Karpas-422 (cell line): ENCODE results near the gene CES3. TPM values are rescaled to one million over a fixed set of nuclear protein-coding genes. Genes with fewer than 3 reads are reported as not detected.
A peak's percentile ranks its signal among the peaks of the same experiment; 100 is the strongest.
"Not testable (repeated sequence)": the region's sequence is repeated elsewhere in the genome, so short reads cannot be mapped to it uniquely, and the experiment has no call there.

Source experiments
- DNase-seq: peaks from one replicate; pipeline ENCODE4 v3.0.0-alpha.2; 2015
- H2AFZ ChIP-seq: fragments of 200-600 bp; sonication (generic); 2 replicates; pipeline ENCODE4 v1.6.1; 2014; ENCODE audit warnings: antibody characterized with exemption, low read length, mixed read lengths
- H3K27ac ChIP-seq: fragments of 200-600 bp; sonication (generic); 2 replicates; pipeline ENCODE4 v1.5.1; 2014; ENCODE audit warnings: mild to moderate bottlenecking, low read length, moderate library complexity
- H3K27me3 ChIP-seq: fragments of 200-600 bp; sonication (generic); 2 replicates; pipeline ENCODE4 v1.6.1; 2014; ENCODE audit warnings: low read length, mixed read lengths
- H3K36me3 ChIP-seq: fragments of 200-600 bp; sonication (generic); 2 replicates; pipeline ENCODE4 v1.6.1; 2014; ENCODE audit warnings: low read length, mixed read lengths; ENCODE audit not compliant: insufficient read depth
- H3K4me1 ChIP-seq: fragments of 200-600 bp; sonication (generic); 2 replicates; pipeline ENCODE4 v1.6.1; 2014; ENCODE audit warnings: mild to moderate bottlenecking, low read length, mixed read lengths
- H3K4me2 ChIP-seq: fragments of 200-600 bp; sonication (generic); 2 replicates; pipeline ENCODE4 v1.6.1; 2014; ENCODE audit warnings: low read length, low read depth, mild to moderate bottlenecking; ENCODE audit not compliant: poor library complexity, severe bottlenecking
- H3K4me3 ChIP-seq: fragments of 200-600 bp; sonication (generic); 2 replicates; pipeline ENCODE4 v1.5.1; 2014; ENCODE audit warnings: mild to moderate bottlenecking, antibody characterized with exemption, low read length, mixed read lengths
- H3K79me2 ChIP-seq: fragments of 200-600 bp; sonication (generic); 2 replicates; pipeline ENCODE4 v1.6.1; 2014; ENCODE audit warnings: mild to moderate bottlenecking, low read length, mixed read lengths
- H3K9ac ChIP-seq: fragments of 200-600 bp; sonication (generic); 2 replicates; pipeline ENCODE4 v1.6.0; 2014; ENCODE audit warnings: low read length
- H3K9me2 ChIP-seq: fragments of 200-600 bp; sonication (generic), shearing (Covaris generic); replicated peaks from 2 replicates; pipeline ENCODE4 v1.6.0; 2014; ENCODE audit warnings: mild to moderate bottlenecking, low read length, moderate library complexity; ENCODE audit not compliant: insufficient read depth
- H3K9me3 ChIP-seq: fragments of 300-700, 200-600 bp; sonication (generic); 2 replicates; pipeline ENCODE4 v1.6.1; 2014; ENCODE audit warnings: low read length, mixed read lengths
- H4K20me1 ChIP-seq: fragments of 200-600 bp; sonication (generic); 2 replicates; pipeline ENCODE4 v1.6.1; 2014; ENCODE audit warnings: mild to moderate bottlenecking, antibody characterized with exemption, low read length, low read depth; ENCODE audit not compliant: insufficient read depth
- total RNA-seq: library from RNA; depleted of rRNA; stranded (reverse); fragments of >200 nt; shearing (Covaris generic); gene quantifications from 2 replicates; pipeline ENCODE4 v1.2.3, GENCODE V29; 2014; ENCODE audit warnings: low replicate concordance

The CES3 gene
- total RNA-seq, 1 experiment from 2014 or later = 20.9 TPM

DNA sequence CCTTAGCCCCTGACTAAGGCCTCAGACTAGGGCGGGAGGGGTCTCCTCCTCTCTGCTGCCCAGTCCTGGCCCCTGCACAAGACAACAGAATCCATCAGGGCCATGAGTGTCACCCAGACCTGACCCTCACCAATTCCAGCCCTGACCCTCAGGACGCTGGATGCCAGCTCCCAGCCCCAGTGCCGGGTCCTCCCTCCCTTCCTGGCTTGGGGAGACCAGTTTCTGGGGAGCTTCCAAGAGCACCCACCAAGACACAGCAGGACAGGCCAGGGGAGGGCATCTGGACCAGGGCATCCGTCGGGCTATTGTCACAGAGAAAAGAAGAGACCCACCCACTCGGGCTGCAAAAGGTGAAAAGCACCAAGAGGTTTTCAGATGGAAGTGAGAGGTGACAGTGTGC lies 12.7 kb downstream of the CES3 start:
- no peak overlapping the region for H3K4me2 ChIP-seq
- DNase-seq = no peak
- no peak overlapping the region for H2AFZ ChIP-seq
- no peaks in the 10 kb centered on the region for H3K27me3 ChIP-seq
- no peaks in the 10 kb centered on the region for H3K79me2 ChIP-seq
- H3K9ac ChIP-seq = no peak overlapping the region
- no peak overlapping the region for H3K4me3 ChIP-seq
- no peaks in the 10 kb centered on the region for H3K9me2 ChIP-seq
- no peaks in the 10 kb centered on the region for H3K9me3 ChIP-seq
- H3K27ac ChIP-seq = no peak overlapping the region
- no peaks in the 10 kb centered on the region for H3K36me3 ChIP-seq
- no peaks in the 10 kb centered on the region for H4K20me1 ChIP-seq
- H3K4me1 ChIP-seq = no peaks in the 10 kb centered on the region; the same call in 1 of the 2 replicates

DNA sequence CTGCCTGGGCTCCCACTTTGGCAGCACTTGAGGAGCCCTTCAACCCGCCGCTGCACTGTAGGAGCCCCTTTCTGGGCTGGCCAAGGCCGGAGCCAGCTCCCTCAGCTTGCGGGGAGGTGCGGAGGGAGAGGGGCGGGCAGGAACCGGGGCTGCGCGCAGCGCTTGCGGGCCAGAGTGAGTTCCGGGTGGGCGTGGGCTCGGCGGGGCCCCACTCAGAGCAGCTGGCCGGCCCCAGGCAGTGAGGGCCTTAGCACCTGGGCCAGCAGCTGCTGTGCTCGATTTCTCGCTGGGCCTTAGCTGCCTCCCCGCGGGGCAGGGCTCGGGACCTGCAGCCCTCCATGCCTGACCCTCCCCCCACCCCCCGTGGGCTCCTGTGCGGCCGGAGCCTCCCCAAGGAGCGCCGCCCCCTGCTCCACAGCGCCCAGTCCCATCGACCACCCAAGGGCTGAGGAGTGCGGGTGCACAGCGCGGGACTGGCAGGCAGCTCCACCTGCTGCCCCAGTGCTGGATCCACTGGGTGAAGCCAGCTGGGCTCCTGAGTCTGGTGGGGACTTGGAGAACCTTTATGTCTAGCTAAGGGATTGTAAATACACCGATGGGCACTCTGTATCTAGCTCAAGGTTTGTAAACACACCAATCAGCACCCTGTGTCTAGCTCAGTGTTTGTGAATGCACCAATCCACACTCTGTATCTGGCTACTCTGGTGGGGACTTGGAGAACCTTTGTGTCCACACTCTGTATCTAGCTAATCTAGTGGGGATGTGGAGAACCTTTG lies 13.3 kb downstream of the CES3 start:
- not testable (repeated sequence) for H3K4me2 ChIP-seq, H3K27me3 ChIP-seq, H3K36me3 ChIP-seq, H3K4me1 ChIP-seq, H3K27ac ChIP-seq, H2AFZ ChIP-seq, H3K4me3 ChIP-seq, H3K79me2 ChIP-seq, H3K9ac ChIP-seq, H3K9me3 ChIP-seq, DNase-seq, H4K20me1 ChIP-seq, H3K9me2 ChIP-seq

DNA sequence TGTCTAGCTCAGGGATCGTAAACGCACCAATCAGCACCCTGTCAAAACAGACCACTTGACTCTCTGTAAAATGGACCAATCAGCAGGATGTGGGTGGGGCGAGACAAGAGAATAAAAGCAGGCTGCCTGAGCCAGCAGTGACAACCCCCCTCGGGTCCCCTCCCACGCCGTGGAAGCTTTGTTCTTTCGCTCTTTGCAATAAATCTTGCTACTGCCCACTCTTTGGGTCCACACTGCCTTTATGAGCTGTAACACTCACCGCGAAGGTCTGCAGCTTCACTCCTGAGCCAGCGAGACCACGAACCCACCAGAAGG lies 13.8 kb downstream of the CES3 start:
- DNase-seq = peak; percentile 64
- not testable (repeated sequence) for H3K4me3 ChIP-seq, H3K4me1 ChIP-seq

DNA sequence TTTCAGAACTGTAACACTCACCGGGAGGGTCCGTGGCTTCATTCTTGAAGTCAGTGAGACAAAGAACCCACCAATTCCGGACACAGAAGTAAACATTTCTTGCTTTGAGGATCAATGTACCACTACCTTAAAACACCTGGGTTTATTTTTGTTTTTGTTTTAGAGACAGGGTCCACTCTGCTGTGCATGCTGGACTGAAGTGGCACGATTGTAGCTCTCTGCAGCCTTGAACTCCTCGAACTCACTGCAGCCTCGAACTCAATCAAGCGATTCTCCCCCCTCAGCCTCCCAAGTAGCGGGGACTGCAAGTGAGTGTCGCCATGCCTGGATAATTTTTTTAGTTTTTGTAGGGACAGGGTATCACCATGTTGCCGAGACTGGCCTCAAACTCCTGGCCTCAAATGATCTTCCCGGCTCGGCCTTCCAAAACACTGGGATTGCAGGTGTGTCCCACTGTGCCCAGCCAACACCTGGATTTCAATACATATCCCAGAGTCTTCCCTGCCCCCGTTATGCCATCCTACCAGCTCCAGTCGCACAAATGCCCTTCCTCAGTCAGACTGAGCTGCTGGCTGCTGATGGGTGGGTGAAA lies 14.3 kb downstream of the CES3 start:
- H3K36me3 ChIP-seq = no peaks in the 10 kb centered on the region
- H3K9me3 ChIP-seq = no peaks in the 10 kb centered on the region
- no peak for DNase-seq
- no peaks in the 10 kb centered on the region for H3K27me3 ChIP-seq
- H3K79me2 ChIP-seq = no peaks in the 10 kb centered on the region
- no peak overlapping the region for H2AFZ ChIP-seq
- H3K4me3 ChIP-seq = no peak overlapping the region
- H3K4me2 ChIP-seq = no peak overlapping the region
- no peak overlapping the region for H3K27ac ChIP-seq
- no peaks in the 10 kb centered on the region for H4K20me1 ChIP-seq
- H3K4me1 ChIP-seq = peaks cover 2% of the 10 kb centered on the region
- no peaks in the 10 kb centered on the region for H3K9me2 ChIP-seq
- no peak overlapping the region for H3K9ac ChIP-seq

More for the DNA sequence above, 13.8 kb downstream of the CES3 start:
- not testable (repeated sequence) for H3K36me3 ChIP-seq, H3K4me2 ChIP-seq, H3K27me3 ChIP-seq, H3K79me2 ChIP-seq, H2AFZ ChIP-seq, H3K9me3 ChIP-seq, H3K9me2 ChIP-seq, H3K9ac ChIP-seq, H4K20me1 ChIP-seq, H3K27ac ChIP-seq

DNA sequence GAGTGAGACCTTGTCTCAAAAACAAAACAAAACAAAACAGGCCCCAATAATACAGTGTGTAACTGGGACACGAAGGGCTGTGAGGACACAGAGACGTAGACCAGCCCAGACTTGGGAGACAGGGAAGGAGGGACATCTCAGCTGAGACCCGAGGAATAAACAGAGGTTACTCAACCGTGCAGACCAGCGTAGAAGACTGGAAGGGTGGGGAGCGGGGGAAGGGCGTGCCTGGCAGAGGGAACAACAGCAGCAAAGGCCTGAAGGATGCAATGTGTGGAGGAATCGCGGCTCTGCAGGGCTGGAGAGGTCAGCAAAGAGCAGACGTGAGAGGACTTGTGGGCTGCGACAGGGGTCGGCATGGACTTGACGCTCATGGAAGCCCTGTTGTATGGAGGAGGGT lies 15.7 kb downstream of the CES3 start:
- Histone ChIP-seq H3K27me3 (no peaks in the 10 kb centered on the region), H3K9ac (no peak overlapping the region), H3K4me3 (no peak overlapping the region), H2AFZ (no peak overlapping the region), H3K9me3 (no peaks in the 10 kb centered on the region), H3K36me3 (no peaks in the 10 kb centered on the region), H3K4me2 (no peak overlapping the region), H4K20me1 (no peaks in the 10 kb centered on the region), H3K9me2 (no peaks in the 10 kb centered on the region), H3K4me1 (peaks cover 7% of the 10 kb centered on the region), H3K79me2 (no peaks in the 10 kb centered on the region), H3K27ac (no peak overlapping the region)
- no peak for DNase-seq

DNA sequence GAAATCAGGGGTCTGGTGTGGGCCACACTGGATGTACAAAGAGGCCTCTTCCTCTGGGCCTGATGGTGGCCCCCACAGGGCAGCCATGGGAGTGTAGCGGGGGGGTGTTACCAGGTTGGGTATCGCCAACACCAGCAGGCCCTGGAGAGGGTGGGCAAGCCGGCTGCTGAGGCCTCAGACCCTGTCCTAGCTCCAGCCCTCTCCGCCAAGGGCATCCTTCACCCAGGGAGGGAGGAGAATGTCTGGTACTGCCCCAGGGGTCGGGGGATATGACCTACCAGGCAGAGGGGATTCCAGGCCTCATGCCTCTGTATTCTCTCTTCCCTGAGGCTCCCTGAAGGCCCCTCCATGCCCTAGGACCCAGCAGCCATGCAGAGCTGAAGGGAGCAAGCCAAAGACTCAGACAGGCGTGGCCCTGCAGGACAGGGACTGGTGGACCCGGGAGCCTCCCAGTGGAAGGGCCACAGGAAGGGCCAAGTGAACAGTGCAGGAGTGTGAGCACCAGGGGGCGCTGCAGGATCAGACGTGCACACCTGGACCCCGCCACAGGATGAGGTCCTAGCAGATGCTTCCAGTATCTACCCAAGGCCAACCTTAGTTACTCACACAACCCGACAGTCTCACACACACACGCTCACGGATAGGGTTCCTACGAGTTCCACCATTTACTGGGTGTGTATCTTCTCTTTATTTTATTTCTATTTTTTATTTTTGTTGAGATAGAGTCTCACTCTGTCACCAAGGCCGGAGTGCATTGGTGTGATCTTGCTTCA lies 16.5 kb downstream of the CES3 start:
- Histone ChIP-seq H3K9me3 (no peaks in the 10 kb centered on the region), H3K27me3 (no peaks in the 10 kb centered on the region), H3K9me2 (no peaks in the 10 kb centered on the region), H2AFZ (no peak overlapping the region), H4K20me1 (no peaks in the 10 kb centered on the region), H3K4me3 (no peak overlapping the region), H3K4me2 (no peak overlapping the region), H3K79me2 (no peaks in the 10 kb centered on the region), H3K9ac (no peak overlapping the region), H3K27ac (no peak overlapping the region), H3K36me3 (no peaks in the 10 kb centered on the region), H3K4me1 (peaks cover 7% of the 10 kb centered on the region)
- DNase-seq = peak; percentile 94

DNA sequence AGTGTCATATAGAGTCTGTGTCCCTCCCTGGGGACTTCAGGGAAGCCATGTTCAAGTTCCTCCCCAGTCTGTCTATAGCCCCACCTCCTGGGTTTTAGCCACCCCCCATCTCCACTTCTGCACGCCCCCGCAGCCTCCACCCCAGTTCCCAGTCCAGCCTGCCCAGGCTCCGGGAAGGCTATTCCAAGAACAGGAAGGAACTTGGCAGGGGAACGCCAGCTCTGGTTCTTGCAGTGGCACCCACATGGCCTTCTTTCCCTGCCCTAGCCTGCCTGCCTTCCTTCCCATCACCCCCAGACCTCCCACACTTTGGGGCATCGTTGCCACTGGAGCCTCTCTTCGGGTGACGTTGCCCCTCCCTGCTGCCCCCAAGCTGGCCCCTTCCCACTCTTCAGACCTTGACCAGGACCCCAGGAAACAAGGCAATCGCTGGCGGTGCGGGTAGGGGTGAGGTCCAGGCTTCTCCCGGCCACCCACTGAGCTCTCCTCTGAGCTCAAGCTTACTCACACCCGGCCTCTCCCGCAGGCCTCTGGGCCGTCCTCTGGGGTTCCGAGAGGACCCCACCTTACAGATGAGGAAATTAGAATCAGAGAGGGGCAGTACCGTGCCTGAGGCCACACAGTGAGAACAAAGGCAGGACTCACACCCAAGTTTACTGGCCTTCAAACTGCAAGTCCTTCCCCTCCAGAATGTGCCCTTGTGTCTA lies 18.1 kb downstream of the CES3 start:
- H3K9me2 ChIP-seq = no peaks in the 10 kb centered on the region
- H3K79me2 ChIP-seq = no peaks in the 10 kb centered on the region
- H3K4me2 ChIP-seq = no peak overlapping the region
- no peak for DNase-seq
- no peaks in the 10 kb centered on the region for H4K20me1 ChIP-seq
- H3K9me3 ChIP-seq = no peaks in the 10 kb centered on the region
- H3K4me3 ChIP-seq = no peak overlapping the region
- H3K27me3 ChIP-seq = no peaks in the 10 kb centered on the region
- peaks cover 7% of the 10 kb centered on the region for H3K4me1 ChIP-seq
- H3K9ac ChIP-seq = no peak overlapping the region
- no peak overlapping the region for H3K27ac ChIP-seq
- no peak overlapping the region for H2AFZ ChIP-seq
- H3K36me3 ChIP-seq = no peaks in the 10 kb centered on the region

DNA sequence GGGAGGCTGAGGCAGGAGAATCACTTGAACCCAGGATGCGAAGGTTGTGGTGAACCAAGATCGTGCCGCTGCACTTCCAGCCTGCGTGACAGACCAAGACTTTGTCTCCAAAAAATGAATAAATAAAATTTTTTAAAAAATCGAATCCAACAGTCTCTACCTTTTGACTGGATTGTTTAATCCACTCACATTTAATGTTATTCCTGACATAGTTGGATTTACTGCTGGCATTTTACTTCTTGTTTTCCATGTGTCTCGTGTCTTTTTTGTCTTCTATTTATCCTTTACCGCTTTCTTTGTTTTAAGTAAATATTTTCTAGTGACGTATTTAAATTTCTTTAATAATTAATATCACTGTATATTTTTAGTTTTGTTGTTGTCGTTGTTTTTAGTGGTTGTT lies 22.0 kb downstream of the CES3 start:
- no peaks in the 10 kb centered on the region for H3K9me3 ChIP-seq
- no peak overlapping the region for H3K9ac ChIP-seq
- no peak overlapping the region for H3K27ac ChIP-seq
- H4K20me1 ChIP-seq = no peaks in the 10 kb centered on the region
- H3K4me3 ChIP-seq = no peak overlapping the region
- H3K4me1 ChIP-seq = peaks cover 7% of the 10 kb centered on the region
- no peak overlapping the region for H3K4me2 ChIP-seq
- no peak overlapping the region for H2AFZ ChIP-seq
- no peaks in the 10 kb centered on the region for H3K36me3 ChIP-seq
- H3K79me2 ChIP-seq = no peaks in the 10 kb centered on the region
- DNase-seq = no peak
- no peaks in the 10 kb centered on the region for H3K27me3 ChIP-seq
- H3K9me2 ChIP-seq = no peaks in the 10 kb centered on the region
